SK-N-SH (cell line): Measurements from ENCODE around the gene MBP. TPM values are rescaled to one million over a fixed set of nuclear protein-coding genes. Genes with fewer than 3 reads are reported as not detected.

Experiments
- CTCF ChIA-PET: fragments of 300-600, 350-600 bp; formaldehyde crosslinking; extraction: SDS; loops from one replicate; lab custom pipeline; 2021; lab: Yijun Ruan, JAX
- POLR2A ChIA-PET: fragments of 350-600 bp; sonication (Branson Sonifier 250); formaldehyde crosslinking; extraction: SDS; loops from one replicate; lab custom pipeline; 2020; ENCODE audit warnings: antibody characterized with exemption, inconsistent platforms; lab: Yijun Ruan, JAX
- DNase-seq: peaks from one replicate; pipeline ENCODE4 v3.0.0; 2012
- H2AFZ ChIP-seq: fragments of 200-600 bp; sonication (generic); 2 replicates; pipeline ENCODE4 v1.8.1; 2016; ENCODE audit warnings: antibody characterized with exemption, mild to moderate bottlenecking, low read depth
- H3F3A ChIP-seq: fragments of 200-600 bp; sonication (generic); replicated peaks from 2 replicates; pipeline ENCODE3; 2016; ENCODE audit warnings: antibody characterized with exemption, mild to moderate bottlenecking; ENCODE audit not compliant: insufficient read depth
- H3K27ac ChIP-seq, 2 experiments: fragments of 200-500 bp in 1 of 2; fragments of 200-600 bp in 1 of 2; sonication (Bioruptor generic) in 1 of 2; sonication (generic), shearing (Covaris generic) in 1 of 2; 2 replicates each; pipeline versions ENCODE4 v1.5.1 to v1.6.1; 2014 to 2016; ENCODE audit warnings: low read depth in 2 of 2, inconsistent platforms in 1 of 2, low read length in 1 of 2, mild to moderate bottlenecking in 1 of 2, mixed read lengths in 1 of 2
- H3K27me3 ChIP-seq: fragments of 200-600 bp; sonication (generic), shearing (Covaris generic); 2 replicates; pipeline ENCODE4 v1.6.1; 2016; ENCODE audit warnings: mixed run types; ENCODE audit not compliant: insufficient read depth
- H3K36me3 ChIP-seq, 2 experiments: fragments of 200-500 bp in 1 of 2; fragments of 200-600 bp in 1 of 2; sonication (Bioruptor generic) in 1 of 2; sonication (generic) in 1 of 2; replicated peaks in 1 of 2; 2 replicates each; pipeline versions ENCODE3 to v1.5.1; 2014 to 2016; ENCODE audit warnings: low read length in 1 of 2, mild to moderate bottlenecking in 1 of 2; ENCODE audit not compliant: insufficient read depth in 2 of 2, control insufficient read depth in 1 of 2
- H3K4me1 ChIP-seq, 2 experiments: fragments of 200-500 bp in 1 of 2; fragments of 200-600 bp in 1 of 2; sonication (Bioruptor generic) in 1 of 2; sonication (generic), shearing (Covaris generic) in 1 of 2; 2 replicates each; pipeline versions ENCODE4 v1.5.1 to v1.6.1; 2014 to 2016; ENCODE audit warnings: low read depth in 1 of 2, low read length in 1 of 2, mixed run types in 1 of 2; ENCODE audit not compliant: insufficient read depth in 2 of 2, control insufficient read depth in 1 of 2
- H3K4me2 ChIP-seq: fragments of 200-600 bp; sonication (generic), shearing (Covaris generic); 2 replicates; pipeline ENCODE4 v1.6.1; 2017; ENCODE audit warnings: mixed run types
- H3K4me3 ChIP-seq, 2 experiments: fragments of 200-500 bp in 1 of 2; fragments of 200-600 bp in 1 of 2; sonication (Bioruptor generic) in 1 of 2; sonication (generic), shearing (Covaris generic) in 1 of 2; 2 replicates each; pipeline versions ENCODE4 v1.5.1 to v1.8.1; 2014 to 2016; ENCODE audit warnings: low read depth in 2 of 2, inconsistent platforms in 1 of 2, low read length in 1 of 2, mild to moderate bottlenecking in 1 of 2, mixed read lengths in 1 of 2, moderate library complexity in 1 of 2
- H3K79me2 ChIP-seq: fragments of 200-600 bp; sonication (generic); 2 replicates; pipeline ENCODE4 v1.8.1; 2017; ENCODE audit warnings: mild to moderate bottlenecking; ENCODE audit not compliant: insufficient read depth
- H3K9ac ChIP-seq: fragments of 200-600 bp; sonication (generic); 2 replicates; pipeline ENCODE4 v1.6.1; 2017; ENCODE audit warnings: mixed run types
- H3K9me2 ChIP-seq: fragments of 200-600 bp; sonication (generic); 2 replicates; pipeline ENCODE4 v1.6.1; 2017; ENCODE audit warnings: mixed run types
- H3K9me3 ChIP-seq: fragments of 200-600 bp; sonication (generic); 2 replicates; pipeline ENCODE4 v1.6.1; 2017; ENCODE audit warnings: mixed run types, mild to moderate bottlenecking, moderate library complexity
- H4K20me1 ChIP-seq: fragments of 200-600 bp; sonication (generic); 2 replicates; pipeline ENCODE4 v1.6.1; 2017; ENCODE audit warnings: mild to moderate bottlenecking, mixed run types; ENCODE audit not compliant: insufficient read depth
- ELF1 ChIP-seq: IDR thresholded peaks from 2 replicates; pipeline ENCODE4 v1.4.0; 2012
- FOXM1 ChIP-seq: IDR thresholded peaks from 2 replicates; pipeline ENCODE4 v1.4.0; 2012; ENCODE audit warnings: low read depth, mild to moderate bottlenecking
- JUND ChIP-seq: IDR thresholded peaks from 2 replicates; pipeline ENCODE4 v1.4.0; 2012
- MXI1 ChIP-seq: IDR thresholded peaks from 2 replicates; pipeline ENCODE4 v1.6.1; 2012; ENCODE audit warnings: mild to moderate bottlenecking, low read depth, low read length, improper control_type of control experiment
- NFIC ChIP-seq: IDR thresholded peaks from 2 replicates; pipeline ENCODE4 v1.4.0; 2012; ENCODE audit warnings: borderline replicate concordance
- PBX3 ChIP-seq: IDR thresholded peaks from 2 replicates; pipeline ENCODE4; 2012
- RAD21 ChIP-seq: IDR thresholded peaks from 2 replicates; pipeline ENCODE4 v1.6.1; 2012; ENCODE audit warnings: mild to moderate bottlenecking, low read length
- RCOR1 ChIP-seq: fragments of 150-350 bp; IDR thresholded peaks from 2 replicates; pipeline ENCODE4 v1.6.1; 2017; ENCODE audit warnings: antibody characterized with exemption, low read length
- RXRA ChIP-seq: IDR thresholded peaks from 2 replicates; pipeline ENCODE4 v1.4.0; 2012; ENCODE audit warnings: low read depth, mild to moderate bottlenecking, borderline replicate concordance
- SMC3 ChIP-seq: IDR thresholded peaks from 2 replicates; pipeline ENCODE4 v1.6.1; 2012; ENCODE audit warnings: low read depth, low read length, improper control_type of control experiment
- TAF1 ChIP-seq: IDR thresholded peaks from 2 replicates; pipeline ENCODE4 v1.6.1; 2012; ENCODE audit warnings: low read depth, mild to moderate bottlenecking, low read length, moderate library complexity, borderline replicate concordance
- TCF12 ChIP-seq: IDR thresholded peaks from 2 replicates; pipeline ENCODE4 v1.4.0; 2012
- TEAD4 ChIP-seq: IDR thresholded peaks from 2 replicates; pipeline ENCODE4 v1.4.0; 2012; ENCODE audit warnings: mild to moderate bottlenecking, borderline replicate concordance; ENCODE audit not compliant: insufficient read depth
- USF2 ChIP-seq: fragments of 150-350 bp; IDR thresholded peaks from 2 replicates; pipeline ENCODE4 v1.6.1; 2017; ENCODE audit warnings: antibody characterized with exemption, low read length, low read depth, borderline replicate concordance
- WGBS: methylation state at CpG from one replicate; pipeline ENCODE4 v1.1.6; 2017; ENCODE audit warnings: low lambda C conversion rate; 5-methylcytosine and 5-hydroxymethylcytosine counted together
- polyA plus RNA-seq, 3 experiments: library from polyadenylated mRNA; depleted of rRNA; stranded (reverse); fragments of >200 nt; gene quantifications; 2 replicates each; pipeline ENCODE4 v1.2.3, GENCODE V29; 2012

The MBP gene
- polyA plus RNA-seq, 1 of the 3 experiments (the other 2 are of a cell fraction) = 1.6 TPM

- H3K9me2 ChIP-seq = no peaks in the 10 kb centered on the region
- POLR2A ChIA-PET = no interaction called here
- no peak overlapping the region for H3K27ac ChIP-seq
- H3K9me3 ChIP-seq = no peaks in the 10 kb centered on the region
- H3K79me2 ChIP-seq = no peaks in the 10 kb centered on the region
- no peak overlapping the region for H2AFZ ChIP-seq
- no peak for DNase-seq
- H3K4me3 ChIP-seq = no peak overlapping the region
- H3K4me1 ChIP-seq = no peaks in the 10 kb centered on the region; a peak in 1 of 4 replicates
- TF ChIP-seq RCOR1 (no peak), MXI1 (no peak), ELF1 (no peak), PBX3 (no peak), RAD21 (no peak), TCF12 (no peak), JUND (no peak), NFIC (no peak), USF2 (no peak)
- H3K9ac ChIP-seq = no peak overlapping the region
- H3F3A ChIP-seq = no peaks in the 10 kb centered on the region
- no peaks in the 10 kb centered on the region for H3K27me3 ChIP-seq
- CTCF ChIA-PET = no interaction called here
- no peaks in the 10 kb centered on the region for H4K20me1 ChIP-seq
- H3K4me2 ChIP-seq = no peak overlapping the region
- no peaks in the 10 kb centered on the region for H3K36me3 ChIP-seq
- 61% methylated on average over 3 of the region's 3 CpGs for WGBS
Measured at GRCh38 chr18:77033575-77033974, 99.0 kb downstream of the MBP start.

GRCh38 chr18:77032181-77032701 lies 100.3 kb downstream of the MBP start:
- WGBS = 82% methylated on average over 19 of the region's 19 CpGs
- no peak overlapping the region for H3K4me2 ChIP-seq
- H3K9ac ChIP-seq = no peak overlapping the region
- H3K27me3 ChIP-seq = no peaks in the 10 kb centered on the region
- no peaks in the 10 kb centered on the region for H3K79me2 ChIP-seq
- ChIA-PET CTCF (interaction anchor here (2.9 kb wide), 1 partner anchor 32 kb away, joined by 13 read pairs; no protein-coding TSS in a partner anchor), POLR2A (no interaction called here)
- TF ChIP-seq RXRA = no peak
- no peak for TF ChIP-seq ELF1
- TF ChIP-seq TAF1 = no peak
- TF ChIP-seq USF2 = no peak
- no peak for TF ChIP-seq TEAD4
- TF ChIP-seq SMC3 = no peak
- no peak for TF ChIP-seq MXI1
- TF ChIP-seq FOXM1 = no peak
- no peaks in the 10 kb centered on the region for H3K9me3 ChIP-seq
- no peaks in the 10 kb centered on the region for H3K36me3 ChIP-seq
- no peak overlapping the region for H3K4me3 ChIP-seq
- H2AFZ ChIP-seq = no peak overlapping the region
- H3K27ac ChIP-seq = no peak overlapping the region
- H3K4me1 ChIP-seq = no peaks in the 10 kb centered on the region; a peak in 1 of 4 replicates
- H3F3A ChIP-seq = no peaks in the 10 kb centered on the region
- no peak for DNase-seq
- H3K9me2 ChIP-seq = no peaks in the 10 kb centered on the region
- H4K20me1 ChIP-seq = no peaks in the 10 kb centered on the region
